Caco-2 (cell line): ENCODE measurements around the gene CPA4. TPM values are rescaled to one million over a fixed set of nuclear protein-coding genes. Genes with fewer than 3 reads are reported as not detected.

ENCODE experiments used
- BruUV-seq: library from RNA; stranded (reverse); fragments of 400-500 nt; replicated peaks from 2 replicates; lab custom pipeline; 2021; lab: Mats Ljungman, UMichigan
- CTCF ChIA-PET: fragments of 300-600 bp; sonication (Branson Sonifier 250); formaldehyde crosslinking; loops from one replicate; lab custom pipeline; 2022; ENCODE audit warnings: antibody characterized with exemption; lab: Charles Lee
- POLR2A ChIA-PET: fragments of 300-600 bp; sonication (Branson Sonifier 250); formaldehyde crosslinking; loops from one replicate; lab custom pipeline; 2022; ENCODE audit warnings: antibody characterized with exemption; lab: Charles Lee
- DNase-seq, 2 experiments: peaks; one replicate each; pipeline versions ENCODE4 v3.0.0 to v3.0.0-alpha.2; 2020 to 2022
- H3K27me3 ChIP-seq: replicated peaks from 2 replicates; pipeline ENCODE4 v1.6.0; 2011; ENCODE audit warnings: low read length; ENCODE audit not compliant: control insufficient read depth, insufficient read depth
- H3K36me3 ChIP-seq: 2 replicates; pipeline ENCODE4 v1.5.1; 2011; ENCODE audit warnings: low read length; ENCODE audit not compliant: control insufficient read depth, insufficient read depth
- H3K4me1 ChIP-seq: fragments of 250-450 bp; sonication (Bioruptor Pico); 2 replicates; pipeline ENCODE4 v1.5.1; 2020; ENCODE audit warnings: mild to moderate bottlenecking
- H3K4me3 ChIP-seq: 2 replicates; pipeline ENCODE4 v1.5.1; 2011; ENCODE audit warnings: low read depth, mild to moderate bottlenecking, control low read depth, low read length
- H3K9me3 ChIP-seq: fragments of 250-450 bp; sonication (Bioruptor Pico); 2 replicates; pipeline ENCODE4 v1.5.1; 2020; ENCODE audit warnings: mild to moderate bottlenecking, moderate library complexity
- H3K27ac Mint-ChIP-seq: one replicate; pipeline ENCODE4 v1.8.0; 2022; ENCODE audit warnings: mixed read lengths; ENCODE audit not compliant: unreplicated experiment
- H3K27me3 Mint-ChIP-seq: one replicate; pipeline ENCODE4 v1.8.0; 2022; ENCODE audit warnings: mixed read lengths; ENCODE audit not compliant: insufficient read depth, unreplicated experiment
- H3K36me3 Mint-ChIP-seq: one replicate; pipeline ENCODE4 v1.8.0; 2022; ENCODE audit warnings: mild to moderate bottlenecking, mixed read lengths; ENCODE audit not compliant: insufficient read depth, unreplicated experiment
- H3K4me1 Mint-ChIP-seq: one replicate; pipeline ENCODE4 v1.8.0; 2022; ENCODE audit warnings: low read depth, mixed read lengths; ENCODE audit not compliant: unreplicated experiment
- H3K4me3 Mint-ChIP-seq: one replicate; pipeline ENCODE4 v1.8.0; 2022; ENCODE audit warnings: mild to moderate bottlenecking, moderate library complexity, mixed read lengths; ENCODE audit not compliant: unreplicated experiment
- H3K9me3 Mint-ChIP-seq: one replicate; pipeline ENCODE4 v1.8.0; 2022; ENCODE audit warnings: mixed read lengths; ENCODE audit not compliant: unreplicated experiment
- CTCF ChIP-seq, 2 experiments: fragments of 200-600 bp in 1 of 2; IDR thresholded peaks; 1 replicate in 1 of 2; 2 replicates in 1 of 2; pipeline versions ENCODE4 v1.5.1 to v1.8.0; 2011 to 2022; ENCODE audit warnings: antibody characterized with exemption in 1 of 2, control low read depth in 1 of 2, inconsistent platforms in 1 of 2, low read depth in 1 of 2, low read length in 1 of 2, mild to moderate bottlenecking in 1 of 2, moderate library complexity in 1 of 2; ENCODE audit not compliant: insufficient read depth in 1 of 2, severe bottlenecking in 1 of 2, unreplicated experiment in 1 of 2
- intact Hi-C: fragments of 100-400 bp; cut with micrococcal nuclease; formaldehyde crosslinking; loops from one replicate; pipeline ENCODE4 v1.10.0; 2022; ENCODE audit not compliant: unreplicated experiment
- total RNA-seq: library from RNA; stranded (reverse); gene quantifications from 2 replicates; pipeline ENCODE4 v1.2.3, GENCODE V29; 2022

Gene CPA4
- total RNA-seq, 1 experiment from 2014 or later: 0.59 TPM

GRCh38 chr7:130273933-130274255 is 19.1 kb upstream of the CPA4 start:
- no TSS peak for BruUV-seq
- Histone ChIP-seq H3K9me3 (no peaks in the 10 kb centered on the region), H3K4me3 (no peak overlapping the region), H3K27me3 (no peaks in the 10 kb centered on the region), H3K36me3 (no peaks in the 10 kb centered on the region), H3K4me1 (peaks cover 6% of the 10 kb centered on the region; the same call in 1 of the 2 replicates)
- ChIA-PET POLR2A (no interaction called here), CTCF (no interaction called here)
- intact Hi-C loops: no loop called here
- Mint-ChIP-seq H3K9me3 (no peaks in the 10 kb centered on the region), H3K27ac (no peak overlapping the region), H3K4me1 (peaks cover 7% of the 10 kb centered on the region), H3K4me3 (no peak overlapping the region), H3K27me3 (no peaks in the 10 kb centered on the region), H3K36me3 (no peaks in the 10 kb centered on the region)
- no peak for TF ChIP-seq CTCF (IDR thresholded peaks at IDR 0.05; ENCODE audit: insufficient read depth in 1 of 2, low read depth in 1 of 2, low read length in 1 of 2, severe bottlenecking in 1 of 2, unreplicated experiment in 1 of 2)
- no peak for DNase-seq

GRCh38 chr7:130274296-130274695 is 18.7 kb upstream of the CPA4 start:
- Histone ChIP-seq H3K27me3 (no peaks in the 10 kb centered on the region), H3K4me3 (no peak overlapping the region), H3K4me1 (peaks cover 6% of the 10 kb centered on the region; the same call in 1 of the 2 replicates), H3K9me3 (no peaks in the 10 kb centered on the region), H3K36me3 (no peaks in the 10 kb centered on the region)
- Mint-ChIP-seq H3K4me1 (peaks cover 7% of the 10 kb centered on the region), H3K27me3 (no peaks in the 10 kb centered on the region), H3K4me3 (no peak overlapping the region), H3K27ac (no peak overlapping the region), H3K36me3 (no peaks in the 10 kb centered on the region), H3K9me3 (no peaks in the 10 kb centered on the region)
- CTCF ChIA-PET: no interaction called here
- no peak for DNase-seq
- BruUV-seq: no TSS peak
- POLR2A ChIA-PET: no interaction called here
- intact Hi-C loops: no loop called here
- no peak for TF ChIP-seq CTCF (IDR thresholded peaks at IDR 0.05; ENCODE audit: insufficient read depth in 1 of 2, low read depth in 1 of 2, low read length in 1 of 2, severe bottlenecking in 1 of 2, unreplicated experiment in 1 of 2)

DNA sequence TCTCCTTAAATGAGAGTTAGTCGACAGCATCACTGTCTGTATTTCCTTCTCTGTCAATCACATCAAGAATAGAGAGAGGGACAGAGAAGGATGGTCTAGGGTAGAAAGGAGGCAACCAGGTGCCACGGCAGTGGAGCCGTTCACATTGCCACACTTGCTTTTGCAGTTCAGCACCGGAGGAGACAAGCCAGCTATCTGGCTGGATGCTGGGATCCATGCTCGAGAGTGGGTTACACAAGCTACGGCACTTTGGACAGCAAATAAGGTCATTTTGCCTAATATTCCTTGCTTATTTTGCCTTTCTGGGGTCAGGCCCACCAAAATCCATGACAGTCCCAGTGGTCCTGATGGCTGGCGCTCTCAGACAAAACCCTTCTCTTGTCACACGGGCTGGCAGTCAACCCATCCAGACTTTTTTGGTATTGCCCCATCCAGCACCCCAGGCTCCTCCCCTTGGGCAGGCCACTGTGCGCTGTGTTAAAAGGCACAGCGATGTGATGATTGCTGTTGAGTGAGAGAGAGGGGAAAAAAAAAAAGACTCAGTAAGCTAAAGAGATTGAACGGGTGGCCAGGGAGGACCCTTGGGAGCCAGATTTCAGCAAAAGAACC is 17.9 kb upstream of the CPA4 start:
- no peak for DNase-seq
- Mint-ChIP-seq H3K4me3 (no peak overlapping the region), H3K27ac (no peak overlapping the region), H3K9me3 (no peaks in the 10 kb centered on the region), H3K36me3 (no peaks in the 10 kb centered on the region), H3K27me3 (no peaks in the 10 kb centered on the region), H3K4me1 (peaks cover 7% of the 10 kb centered on the region)
- no TSS peak for BruUV-seq
- Histone ChIP-seq H3K27me3 (no peaks in the 10 kb centered on the region), H3K36me3 (no peaks in the 10 kb centered on the region), H3K4me3 (no peak overlapping the region), H3K9me3 (no peaks in the 10 kb centered on the region), H3K4me1 (peaks cover 6% of the 10 kb centered on the region; the same call in 1 of the 2 replicates)
- TF ChIP-seq CTCF (IDR thresholded peaks at IDR 0.05; ENCODE audit: insufficient read depth in 1 of 2, low read depth in 1 of 2, low read length in 1 of 2, severe bottlenecking in 1 of 2, unreplicated experiment in 1 of 2): no peak
- intact Hi-C loops: no loop called here
- ChIA-PET CTCF (no interaction called here), POLR2A (no interaction called here)
